NCI-H524 treated with DMSO at 0.1 percent for 48 hours (cell line): ENCODE results near the gene DTX3L.

Source experiments
- DNase-seq: peaks from one replicate; lab custom pipeline; 2025; lab: John Stamatoyannopoulos, UW

The DTX3L gene

DNA sequence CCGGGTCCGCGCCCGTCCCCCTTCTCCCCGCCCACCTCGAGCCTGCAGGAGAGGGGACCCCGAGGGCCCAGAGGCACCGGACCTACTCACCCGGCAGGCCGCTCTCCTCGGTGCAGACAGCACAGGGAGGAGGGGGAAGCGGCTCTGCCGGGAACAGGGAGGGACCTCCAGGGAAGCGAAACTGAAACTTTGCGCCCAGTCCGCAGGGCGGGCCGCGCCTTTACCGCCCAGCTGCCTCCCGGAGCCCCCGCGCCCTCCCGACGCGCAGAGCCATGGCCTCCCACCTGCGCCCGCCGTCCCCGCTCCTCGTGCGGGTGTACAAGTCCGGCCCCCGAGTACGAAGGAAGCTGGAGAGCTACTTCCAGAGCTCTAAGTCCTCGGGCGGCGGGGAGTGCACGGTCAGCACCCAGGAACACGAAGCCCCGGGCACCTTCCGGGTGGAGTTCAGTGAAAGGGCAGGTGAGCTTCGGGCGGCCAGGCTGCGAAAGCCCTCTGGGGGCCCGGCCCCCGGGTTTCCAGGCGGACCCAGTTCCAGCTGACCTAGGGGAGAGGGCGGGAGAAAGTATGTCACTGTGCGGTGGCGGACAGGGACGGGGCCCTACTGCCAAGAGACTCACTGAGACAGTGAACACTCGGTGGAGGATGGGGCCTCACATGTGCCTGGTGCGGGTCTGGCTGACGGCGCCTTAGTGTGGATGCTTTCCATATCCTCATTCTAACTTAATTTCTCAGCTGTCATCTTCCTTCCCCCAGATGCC, at the start of gene DTX3L, which contains the start of gene PARP9:
Gene DTX3L, plus strand, starts transcription at position 184 of the 758 bp plus-strand sequence. Its CDS starts 89 bp downstream, at position 273.
Gene PARP9, minus strand, starts transcription at position 146 of the 758 bp plus-strand sequence. CDS start 4,680 bp downstream, outside the sequence.
- DNase-seq: peak; percentile 23

DNA sequence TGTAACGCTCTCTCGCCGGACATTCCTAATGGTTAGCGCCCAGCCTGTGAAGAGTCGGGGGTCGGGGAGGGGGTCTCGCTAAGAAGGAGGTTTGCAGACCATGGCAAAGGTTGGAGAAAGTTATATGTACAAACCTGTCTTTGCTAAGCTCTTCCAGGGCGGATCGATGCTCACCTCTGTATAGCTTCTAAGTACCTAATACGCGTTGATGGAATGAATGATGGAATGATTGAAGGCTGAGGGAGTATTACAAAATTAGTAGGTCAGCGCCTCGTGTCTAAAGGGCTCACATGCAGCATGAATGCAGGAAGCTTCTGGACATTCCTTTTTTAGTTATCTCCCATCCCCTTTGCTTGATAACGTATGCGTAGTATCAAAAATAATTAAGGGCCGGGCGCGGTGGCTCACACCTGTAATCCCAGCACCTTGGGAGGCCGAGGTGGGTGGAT, 49.1 kb upstream of the DTX3L start:
- peak; percentile 17 for DNase-seq

DNA sequence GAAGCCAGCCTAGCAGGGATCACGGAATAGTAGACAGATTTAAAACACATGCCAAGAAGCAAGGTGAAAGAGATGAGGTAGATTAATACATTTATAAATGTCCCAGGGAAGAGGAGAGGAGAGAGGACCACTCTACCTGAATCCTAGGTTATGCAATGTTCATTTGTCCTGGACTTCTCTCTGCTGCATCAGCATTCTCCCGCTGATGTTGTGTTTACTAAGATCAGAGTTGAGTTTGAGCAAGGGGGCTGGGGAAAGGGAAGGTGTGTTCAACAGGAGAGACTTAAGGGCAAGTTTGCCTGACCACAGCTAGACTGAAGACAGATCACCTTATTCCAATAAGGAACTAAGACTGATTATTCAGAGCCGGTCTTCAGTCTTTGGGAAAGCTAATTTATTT, 48.3 kb upstream of the DTX3L start:
- DNase-seq: no peak

DNA sequence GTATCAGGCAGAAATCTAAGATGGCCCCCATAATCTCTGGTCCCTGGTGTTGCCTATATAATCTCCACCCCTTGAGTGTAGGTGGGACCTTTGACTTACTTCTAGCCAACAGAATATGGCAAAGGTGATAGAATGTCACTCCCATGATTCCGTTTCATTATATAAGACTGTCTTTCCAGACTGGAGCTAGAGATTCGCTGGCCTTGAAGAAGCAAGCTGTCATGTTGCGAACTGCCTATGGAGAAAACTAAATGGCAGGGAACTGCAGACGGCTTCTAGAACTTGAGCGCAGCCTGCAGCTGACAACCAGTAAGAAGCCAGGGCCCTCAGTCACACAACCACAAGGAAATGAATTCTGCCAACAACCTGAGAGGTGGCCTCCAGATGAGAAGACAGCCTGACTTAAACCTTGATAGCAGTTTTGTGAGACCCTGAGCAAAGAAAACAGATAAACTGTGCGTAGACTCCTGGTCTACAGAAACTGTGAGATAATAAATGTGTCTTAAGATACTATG, 47.2 kb upstream of the DTX3L start:
- DNase-seq: no peak

DNA sequence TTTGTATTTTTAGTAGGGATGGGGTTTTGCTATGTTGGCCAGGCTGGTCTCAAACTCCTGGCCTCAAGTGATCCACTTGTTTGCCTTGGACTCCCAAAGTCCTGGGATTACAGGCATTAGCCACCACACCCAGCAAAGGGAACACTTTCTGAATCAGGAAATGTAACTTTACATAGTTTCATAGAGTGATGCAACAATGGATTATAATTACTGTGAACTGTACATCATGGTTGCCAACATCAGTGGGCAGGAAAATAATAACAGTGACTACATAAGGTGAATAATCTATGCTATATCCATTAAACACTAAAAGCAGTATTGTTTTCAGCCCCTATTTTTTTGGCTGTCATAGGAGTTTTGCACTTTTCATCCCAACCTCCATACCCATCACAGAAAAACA, 44.4 kb upstream of the DTX3L start:
- DNase-seq: no peak

DNA sequence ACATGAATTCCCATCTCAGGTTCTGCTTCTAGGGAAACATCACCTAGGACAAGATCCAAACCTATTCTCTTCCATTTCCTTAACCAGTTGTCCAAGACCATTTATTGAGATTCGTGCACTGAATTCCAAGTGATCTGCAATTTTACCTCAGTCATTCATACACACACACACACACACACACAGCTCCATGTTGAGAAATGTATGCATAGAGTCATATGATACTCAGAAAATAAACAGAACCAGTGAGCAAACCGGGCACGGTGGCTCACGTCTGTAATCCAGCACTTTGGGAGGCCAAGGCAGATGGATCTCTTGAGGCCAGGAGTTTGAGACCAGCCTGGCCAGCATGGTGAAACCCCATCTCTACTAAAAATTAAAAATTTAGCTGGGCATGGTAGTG, 43.3 kb upstream of the DTX3L start:
- no peak for DNase-seq

DNA sequence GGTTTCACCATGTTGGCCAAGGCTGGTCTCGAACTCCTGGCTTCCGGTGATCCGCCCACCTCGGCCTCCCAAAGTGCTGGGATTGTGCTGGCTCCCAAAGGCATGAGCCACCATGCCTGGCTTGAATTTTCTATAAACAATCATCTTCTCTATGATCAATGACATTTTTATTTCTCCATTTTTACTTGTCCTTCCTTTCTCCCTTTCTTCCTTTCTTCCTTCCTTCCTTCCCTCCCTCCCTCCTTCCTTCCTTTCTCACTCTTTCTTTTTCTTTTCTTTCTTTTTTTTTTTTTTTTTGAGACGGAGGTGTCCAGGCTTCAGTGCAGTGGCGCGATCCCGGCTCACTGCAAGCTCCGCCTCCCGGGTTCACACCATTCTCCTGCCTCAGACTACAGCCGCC, 40.8 kb upstream of the DTX3L start:
- no peak for DNase-seq

DNA sequence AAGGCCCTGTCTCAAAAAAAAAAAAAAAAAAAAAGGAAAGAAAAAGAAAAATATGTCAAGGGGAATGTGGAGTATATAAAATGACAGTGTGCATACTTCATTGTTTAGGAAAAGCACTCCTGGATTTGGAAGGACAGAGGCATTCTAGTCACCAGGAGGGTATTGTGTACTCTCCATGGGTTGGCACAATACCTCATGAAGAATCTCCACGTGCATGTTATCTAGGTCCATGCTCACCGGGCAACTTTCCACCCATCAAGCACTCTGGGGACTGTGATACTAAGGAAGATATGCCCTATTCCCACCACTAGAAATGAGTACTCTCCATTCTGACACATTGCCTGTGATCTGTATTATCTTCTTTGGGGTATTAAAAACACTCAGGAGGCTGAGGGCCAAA, 34.0 kb upstream of the DTX3L start:
- DNase-seq: no peak

DNA sequence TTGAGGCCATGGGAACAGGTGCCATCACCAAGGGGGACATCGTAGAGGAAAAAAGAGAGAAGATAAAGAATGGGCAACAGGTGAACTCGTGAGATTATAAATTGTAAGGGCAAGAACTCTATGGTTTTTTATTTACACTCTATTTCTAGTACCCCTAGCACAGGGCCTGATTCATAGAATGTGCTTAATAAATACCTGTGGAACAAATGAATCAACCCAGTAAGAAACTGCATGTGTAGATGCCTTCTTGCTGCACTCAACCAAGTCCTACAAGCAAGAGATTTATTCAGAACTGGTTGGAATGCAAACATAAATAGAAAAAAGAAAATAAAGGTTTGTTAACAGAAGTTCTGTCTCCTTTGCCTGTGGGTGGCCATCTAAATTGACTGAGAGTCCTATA, 30.7 kb upstream of the DTX3L start:
- no peak for DNase-seq

DNA sequence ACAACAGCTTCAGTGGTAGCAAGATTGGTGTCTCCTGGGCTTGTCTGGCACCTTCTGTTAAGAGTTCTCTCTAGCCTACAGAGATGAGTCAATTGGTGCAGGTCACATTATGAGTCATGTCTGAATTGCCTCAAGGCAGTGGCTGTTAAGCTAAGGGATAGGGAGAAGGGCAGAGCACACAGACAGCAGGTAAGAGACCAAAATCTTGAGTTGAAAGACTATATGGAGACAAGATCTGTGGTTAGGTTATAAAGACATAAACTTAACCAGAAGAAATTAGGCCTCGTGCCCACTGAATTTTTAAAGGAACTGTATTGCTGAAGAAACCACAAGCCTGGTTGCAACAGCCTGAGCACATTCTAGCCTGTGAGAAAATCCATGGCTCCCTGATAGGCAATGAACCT, 30.2 kb upstream of the DTX3L start:
- no peak for DNase-seq

DNA sequence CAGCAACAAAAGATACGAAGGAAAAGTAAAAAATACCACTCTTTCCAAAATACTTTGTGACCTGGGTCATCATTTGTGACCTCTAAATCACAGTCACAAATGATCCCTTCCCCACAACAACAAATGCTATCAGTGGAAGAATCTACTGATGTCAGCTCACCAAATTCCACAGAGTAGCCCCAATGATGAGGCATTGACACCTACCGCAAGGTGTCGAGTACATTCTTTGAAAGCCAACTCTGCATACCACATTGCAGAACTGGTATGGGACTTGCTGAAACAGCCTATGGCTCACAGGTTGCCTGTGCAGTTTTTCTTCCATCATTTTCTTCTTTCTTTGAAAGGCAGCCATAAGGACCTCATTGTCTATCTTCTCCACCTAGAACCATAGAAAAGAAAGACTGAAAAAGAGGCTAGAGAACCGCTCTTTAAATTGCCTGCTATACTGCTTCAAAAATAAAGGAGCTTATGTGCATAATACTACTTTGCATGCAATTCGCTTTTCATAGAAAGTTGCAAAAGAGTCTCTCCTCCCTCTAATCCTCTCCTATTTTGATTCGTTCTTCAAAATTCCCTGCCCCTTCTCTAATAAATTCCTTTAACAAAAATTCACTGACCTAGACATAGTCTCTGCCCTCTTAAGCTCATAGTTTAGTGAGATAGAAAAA, 28.0 kb upstream of the DTX3L start:
- DNase-seq: no peak

DNA sequence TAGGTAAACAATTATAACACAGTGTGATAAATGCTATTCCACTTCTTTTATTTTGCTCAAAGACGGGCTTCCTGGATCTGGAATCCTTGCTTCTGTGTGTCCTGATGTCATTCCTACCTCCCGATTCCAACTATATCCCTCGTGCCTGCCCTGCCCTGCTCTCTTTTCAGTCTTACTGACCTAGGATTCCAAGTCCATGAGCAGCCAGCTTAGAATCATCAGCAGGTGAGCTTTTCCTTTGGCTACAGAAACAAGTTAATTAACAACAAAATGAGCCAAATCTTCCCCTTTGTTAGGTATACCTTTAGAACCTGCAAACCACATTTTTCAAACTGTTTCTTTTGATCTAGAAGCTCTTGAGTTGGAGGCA, 27.5 kb upstream of the DTX3L start:
- no peak for DNase-seq

DNA sequence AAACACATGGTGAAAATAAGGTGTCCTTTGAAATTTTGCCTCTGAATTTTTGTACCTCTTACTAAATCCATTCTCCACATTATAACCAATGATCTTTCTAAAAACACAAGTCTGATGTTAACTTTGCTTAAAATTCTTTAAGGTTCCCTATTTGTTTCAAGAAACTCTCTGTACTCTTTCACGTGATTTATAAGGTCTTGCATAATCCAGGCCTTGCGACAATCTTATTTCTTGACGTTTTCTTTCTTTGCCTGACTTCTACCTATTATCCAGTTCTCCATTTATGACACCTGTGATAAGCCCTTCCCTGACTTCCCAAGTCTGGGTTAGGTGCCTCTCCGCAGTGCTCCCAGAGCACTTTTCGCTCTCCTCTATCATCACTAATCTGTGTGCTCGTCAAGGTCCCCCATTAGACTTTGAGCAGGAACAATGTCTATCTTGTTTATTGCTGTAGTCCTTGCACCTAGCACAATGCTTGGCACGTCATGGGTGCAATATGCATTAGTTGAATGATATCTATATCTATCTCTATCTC, 25.1 kb upstream of the DTX3L start:
- DNase-seq: no peak

DNA sequence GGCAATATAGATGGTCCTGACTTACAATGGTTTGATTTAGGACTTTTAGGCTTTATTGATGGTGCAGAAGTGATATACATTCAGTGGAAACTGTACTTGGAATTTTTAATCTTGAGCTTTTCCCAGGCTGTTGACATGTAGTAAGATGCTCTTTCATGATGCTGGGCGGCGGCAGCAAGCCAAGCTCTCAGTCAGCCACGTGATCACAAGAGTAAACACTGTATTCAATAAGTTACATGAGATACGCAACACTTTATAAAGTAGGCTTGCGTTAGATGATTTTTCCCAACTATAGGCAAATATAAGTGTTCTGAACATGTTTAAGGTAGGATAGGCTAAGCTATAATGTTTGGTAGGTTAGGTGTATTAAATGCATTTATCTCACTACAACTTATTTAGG, 18.0 kb upstream of the DTX3L start:
- no peak for DNase-seq

DNA sequence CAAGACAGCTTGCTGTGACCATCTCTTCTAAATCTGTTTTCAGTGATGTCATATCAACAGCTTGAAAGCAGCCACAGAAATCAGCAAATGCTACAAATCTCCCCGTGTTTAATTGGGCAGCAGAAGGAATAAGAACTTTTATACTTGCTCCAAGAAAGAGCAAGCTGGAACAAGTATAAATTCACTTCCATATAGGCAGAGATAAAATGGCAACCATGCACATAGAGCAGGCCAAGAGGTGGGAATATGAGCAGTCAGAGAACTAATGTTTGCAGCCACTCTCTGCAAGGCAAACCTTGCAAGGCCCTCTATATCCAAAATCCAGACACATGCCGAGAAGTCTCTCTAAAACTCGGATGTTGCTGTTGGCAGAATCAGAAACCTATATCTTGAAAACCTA, 16.1 kb upstream of the DTX3L start:
- DNase-seq: no peak

DNA sequence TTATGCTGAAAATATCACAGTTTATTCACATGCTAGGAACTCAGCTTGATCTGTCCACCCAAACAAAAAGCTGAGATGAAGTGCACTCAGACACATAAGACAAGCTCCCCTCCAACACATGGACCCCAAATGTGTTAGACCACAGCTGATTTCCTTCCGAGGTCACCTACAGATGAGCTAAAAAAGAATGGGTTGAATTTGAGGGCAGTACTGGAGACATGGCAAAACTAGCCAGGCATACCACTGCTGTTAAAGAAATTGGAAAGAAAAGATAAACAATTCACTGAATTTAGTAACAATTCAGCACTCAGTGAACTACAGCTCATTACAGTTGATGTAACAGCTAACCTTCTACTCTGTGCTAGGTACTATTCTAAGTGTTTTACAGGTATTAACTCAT, 15.5 kb upstream of the DTX3L start:
- DNase-seq: no peak

DNA sequence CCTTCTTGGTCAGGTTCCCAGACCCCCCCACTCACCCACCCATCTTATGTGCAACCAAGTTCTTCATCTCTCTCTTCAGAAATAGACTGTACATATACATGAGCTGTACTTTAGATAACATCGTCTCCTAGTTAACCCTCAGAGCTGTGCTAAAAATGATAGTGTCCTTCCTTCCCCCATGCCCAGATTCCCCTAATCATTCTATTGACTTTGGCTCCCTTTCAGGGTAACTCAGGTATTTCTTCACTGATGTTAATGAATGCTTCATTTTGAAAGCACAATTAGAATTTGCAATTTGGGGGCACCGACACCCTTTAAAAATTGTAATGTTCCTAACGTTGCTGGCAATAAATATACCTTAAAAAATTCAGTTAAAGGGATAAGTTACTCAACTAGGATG, 11.0 kb upstream of the DTX3L start:
- DNase-seq: no peak

DNA sequence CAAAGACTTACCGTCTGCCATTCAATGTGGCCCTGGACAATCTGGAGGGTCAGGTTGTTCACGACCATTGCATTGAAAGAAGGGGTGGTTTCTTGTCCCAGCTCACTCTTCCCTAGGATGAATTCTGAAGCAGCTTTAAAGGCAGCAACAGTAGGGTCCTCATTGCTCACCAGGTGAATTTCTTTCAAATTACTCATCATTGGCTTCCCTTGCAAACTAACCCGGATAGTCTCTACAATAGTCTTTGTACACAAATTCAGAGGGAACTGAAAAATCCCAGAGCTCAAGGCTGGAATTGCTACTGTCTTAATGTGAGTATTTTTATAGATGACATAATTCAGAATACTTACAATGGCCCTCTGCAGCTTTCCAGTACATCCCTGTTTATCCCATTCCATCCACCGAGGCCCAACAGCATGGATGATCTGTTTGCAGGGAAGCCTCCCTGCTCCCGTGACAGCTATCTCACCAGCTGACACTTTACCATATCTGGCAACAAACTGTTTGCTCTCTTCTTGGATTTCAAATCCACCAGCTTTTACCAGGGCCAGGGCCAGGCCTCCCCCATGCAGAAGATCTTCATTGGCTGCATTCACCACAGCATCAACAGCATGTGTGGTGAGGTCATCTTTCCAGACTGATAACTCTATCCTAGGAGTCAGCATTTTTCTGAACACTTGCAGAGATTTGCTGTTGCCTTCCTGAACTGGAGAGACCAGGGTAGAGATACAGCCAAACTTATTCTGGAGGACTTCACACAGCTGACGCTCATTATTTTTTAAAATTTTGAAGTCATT, 8.7 kb upstream of the DTX3L start:
- no peak for DNase-seq

DNA sequence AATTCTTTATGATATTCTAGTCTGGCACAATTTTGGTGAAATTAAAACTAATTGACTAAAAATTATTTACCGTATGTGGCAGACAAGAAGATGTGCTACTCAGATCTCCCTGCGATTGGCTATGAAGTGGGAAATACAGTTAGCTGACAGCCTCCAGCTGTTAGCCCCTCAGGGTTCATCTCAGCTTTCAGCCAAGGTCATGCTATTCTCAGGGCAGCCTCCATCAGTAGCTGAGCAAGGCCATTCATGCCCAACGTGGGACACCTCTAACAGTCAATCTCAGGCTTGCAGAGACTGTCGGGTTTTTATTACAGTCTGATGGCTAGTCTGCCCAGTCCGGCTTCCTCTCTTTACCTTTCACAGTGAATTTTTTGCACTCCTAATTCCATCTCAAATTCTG, 6.8 kb upstream of the DTX3L start:
- DNase-seq: no peak

DNA sequence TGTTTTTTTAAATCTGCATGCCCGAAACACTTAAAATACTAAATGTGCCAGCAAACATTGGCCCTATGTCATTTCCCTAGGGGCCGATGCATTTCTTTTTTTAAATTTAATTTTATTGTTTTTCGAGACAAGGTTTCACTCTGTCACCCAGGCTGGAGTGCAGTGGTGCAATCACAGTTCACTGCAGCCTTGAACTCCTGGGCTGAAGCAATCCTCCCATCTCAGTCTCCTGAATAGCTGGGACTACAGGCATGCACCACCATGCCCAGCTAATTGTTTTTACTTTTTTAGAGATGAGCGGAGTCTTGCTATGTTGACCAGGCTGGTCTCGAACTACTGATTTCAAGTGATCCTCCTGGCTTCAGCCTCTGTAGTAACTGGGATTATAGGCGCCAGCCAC, 5.5 kb upstream of the DTX3L start:
- DNase-seq: no peak

DNA sequence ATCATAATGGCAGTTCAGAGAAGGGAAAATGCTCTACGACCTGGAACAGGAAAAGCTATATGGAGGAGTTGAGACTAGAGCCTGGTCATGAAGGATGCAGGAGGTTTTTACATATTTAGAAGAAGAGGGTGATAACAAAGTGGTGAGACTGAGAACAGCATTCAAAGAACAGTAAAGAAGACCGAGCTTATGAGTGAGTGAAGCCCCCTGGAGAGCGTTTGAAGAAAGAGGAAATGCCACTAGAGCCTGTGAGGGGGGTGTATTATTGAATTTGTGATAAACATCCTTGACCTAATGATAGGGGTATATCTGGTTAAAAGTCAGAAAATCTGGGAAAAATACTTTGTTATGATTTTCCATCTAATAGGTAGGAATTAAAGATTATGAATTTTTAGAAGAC, 4.2 kb upstream of the DTX3L start:
- no peak for DNase-seq

DNA sequence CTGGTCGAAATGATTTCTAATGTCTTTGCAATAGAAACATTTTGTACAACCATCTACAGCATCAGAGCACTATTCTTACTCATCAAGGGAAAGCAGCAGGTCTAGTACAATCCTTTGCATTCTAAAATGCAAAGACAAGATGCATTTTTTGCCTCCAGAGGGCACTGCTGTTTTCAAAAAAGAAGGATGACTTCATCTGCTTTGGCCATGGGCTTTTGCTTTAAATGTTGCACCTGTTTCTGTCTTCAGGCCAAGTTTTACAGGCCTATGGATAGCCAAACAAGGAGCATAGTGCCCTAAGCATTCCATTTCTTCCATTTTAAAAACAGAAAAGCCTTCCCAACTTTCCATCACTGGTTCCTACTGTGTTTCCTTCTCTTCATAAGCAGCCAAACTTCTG, 3.5 kb upstream of the DTX3L start:
- DNase-seq: no peak
